GM18505 (cell line): Measurements from ENCODE around the gene GLIPR2.

Experiments
- ATAC-seq: cut with Tn5 transposase; IDR thresholded peaks from one replicate; pipeline ENCODE4 v1.9.1; 2021; ENCODE audit not compliant: unreplicated experiment
- POLR2A ChIP-seq: IDR thresholded peaks from 4 replicates; pipeline ENCODE4 v1.6.1; 2011; ENCODE audit warnings: borderline replicate concordance; ENCODE audit not compliant: insufficient read depth, insufficient read length; ENCODE audit errors: extremely low read depth

The GLIPR2 gene

GRCh38 chr9:36110434-36110833 lies 26.1 kb upstream of the GLIPR2 start:
- ATAC-seq, result no peak
- no peak for TF ChIP-seq POLR2A

DNA sequence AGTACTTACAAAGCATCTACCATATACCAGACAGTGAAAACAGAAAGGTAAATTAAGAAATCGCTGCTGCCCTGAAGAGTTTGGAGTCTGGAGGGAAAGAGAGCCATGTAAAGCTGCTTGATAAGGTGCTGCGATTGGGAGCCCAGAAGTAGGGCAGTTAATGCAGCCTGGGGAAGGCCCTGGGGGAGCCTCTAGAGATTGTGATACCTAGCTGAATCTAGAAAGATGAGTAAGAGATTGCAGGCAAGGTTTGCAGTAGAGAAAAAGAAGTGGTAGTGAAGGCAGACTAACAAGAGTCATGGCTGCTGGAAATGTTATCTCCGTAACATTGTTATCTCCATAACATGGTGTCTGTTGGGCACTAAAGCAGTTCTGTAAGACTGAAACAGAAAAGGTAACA lies 24.0 kb upstream of the GLIPR2 start:
- TF ChIP-seq POLR2A, result no peak
- no peak for ATAC-seq

DNA sequence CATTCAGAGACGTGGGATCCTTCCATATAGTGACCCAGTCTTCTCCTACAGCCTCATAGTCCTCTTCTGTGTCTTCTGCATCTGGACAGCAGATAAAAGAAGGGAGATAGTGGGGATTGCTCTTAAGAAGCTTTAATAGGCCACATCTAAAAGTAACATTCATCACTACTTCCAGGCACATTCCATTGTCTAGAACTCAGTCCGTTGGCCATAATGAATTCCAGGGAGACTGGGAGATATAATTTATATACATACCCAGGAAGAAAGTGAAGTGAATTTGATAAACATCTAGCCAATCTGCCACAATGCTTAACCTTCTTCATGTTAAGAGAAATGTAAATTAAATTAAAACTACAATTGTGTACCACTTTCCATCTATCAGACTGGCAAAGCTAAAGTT lies 22.5 kb upstream of the GLIPR2 start:
- no peak for ATAC-seq
- no peak for TF ChIP-seq POLR2A

DNA sequence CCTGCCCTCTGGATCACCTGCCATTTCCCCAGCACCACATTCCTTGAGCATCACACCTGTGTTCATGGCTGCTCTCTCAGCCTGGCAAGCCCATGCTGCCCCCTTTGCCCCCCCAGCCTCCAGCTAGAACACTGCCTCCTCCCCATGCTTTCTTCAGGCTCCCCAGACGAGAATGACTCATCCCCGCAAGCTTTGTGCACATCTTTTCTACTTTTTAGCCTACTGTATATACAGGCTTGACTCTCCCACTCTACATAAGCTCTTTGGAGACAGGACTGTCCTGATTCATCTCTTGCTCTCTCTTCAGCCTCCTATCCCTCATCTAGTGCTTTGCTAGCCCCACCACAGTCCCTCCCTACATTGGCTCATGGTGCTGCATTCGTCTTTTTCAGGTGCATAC lies 19.9 kb upstream of the GLIPR2 start:
- no peak for TF ChIP-seq POLR2A
- no peak for ATAC-seq

DNA sequence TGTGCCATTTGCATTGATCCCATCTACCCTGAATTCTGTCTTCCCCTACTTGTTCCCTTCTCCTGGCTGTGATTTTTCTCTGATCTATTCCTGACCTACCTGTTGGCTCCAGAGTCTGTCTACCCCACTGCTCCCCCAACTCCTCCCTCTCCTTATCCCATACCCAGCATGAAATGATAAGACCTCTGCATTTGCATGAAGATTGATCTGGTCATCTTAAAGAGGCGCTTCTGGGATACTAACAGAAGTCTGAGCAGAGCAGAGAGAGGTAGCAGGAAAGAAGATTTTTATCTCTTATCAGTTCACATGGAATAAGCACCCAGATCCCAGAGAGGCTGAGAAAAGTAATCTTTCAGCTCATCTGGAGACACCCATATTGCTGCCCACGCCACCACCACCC lies 18.3 kb upstream of the GLIPR2 start:
- ATAC-seq, result no peak
- TF ChIP-seq POLR2A, result no peak

- ATAC-seq, result no peak
- TF ChIP-seq POLR2A, result no peak
Measured at GRCh38 chr9:36118706-36119105, 17.8 kb upstream of the GLIPR2 start.

DNA sequence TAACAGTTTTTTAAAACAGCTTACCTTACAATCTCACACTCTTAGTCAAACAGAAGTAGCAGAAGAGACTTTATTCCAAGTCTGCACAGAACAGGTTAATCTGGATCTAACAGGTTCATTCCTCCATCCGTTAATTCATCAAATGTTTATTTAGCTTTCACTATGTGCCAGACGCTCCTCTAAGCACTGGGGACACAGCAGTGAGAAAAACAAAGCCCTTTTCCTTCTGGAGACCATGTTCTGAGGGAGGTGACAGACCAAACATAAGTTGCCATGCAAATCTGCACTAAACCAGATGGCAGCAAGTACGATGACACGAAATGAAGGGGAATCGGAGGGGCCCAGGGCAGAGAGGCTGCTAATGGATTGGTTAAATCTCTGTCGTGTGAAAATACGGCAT lies 17.1 kb upstream of the GLIPR2 start:
- no peak for ATAC-seq
- TF ChIP-seq POLR2A, result no peak

DNA sequence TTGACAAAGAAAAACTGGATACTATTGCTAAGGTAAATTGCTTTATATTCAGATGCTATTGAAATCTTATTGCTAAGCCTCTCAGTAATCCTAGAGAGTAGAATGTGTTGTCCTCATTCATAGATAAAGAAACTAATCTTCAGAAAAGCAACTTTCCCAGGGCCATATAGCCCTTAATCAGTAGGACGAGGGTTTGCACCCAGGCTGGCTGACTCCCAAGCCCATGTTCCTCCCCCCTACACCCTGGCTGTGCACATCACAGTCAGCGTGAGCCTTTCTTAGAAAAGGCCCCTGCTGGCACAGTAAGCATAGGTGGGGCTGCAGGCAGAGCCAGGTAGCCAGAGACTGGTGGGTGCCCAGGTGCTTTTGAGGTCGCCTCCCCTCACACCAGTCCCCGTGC lies 15.8 kb upstream of the GLIPR2 start:
- no peak for ATAC-seq
- no peak for TF ChIP-seq POLR2A

DNA sequence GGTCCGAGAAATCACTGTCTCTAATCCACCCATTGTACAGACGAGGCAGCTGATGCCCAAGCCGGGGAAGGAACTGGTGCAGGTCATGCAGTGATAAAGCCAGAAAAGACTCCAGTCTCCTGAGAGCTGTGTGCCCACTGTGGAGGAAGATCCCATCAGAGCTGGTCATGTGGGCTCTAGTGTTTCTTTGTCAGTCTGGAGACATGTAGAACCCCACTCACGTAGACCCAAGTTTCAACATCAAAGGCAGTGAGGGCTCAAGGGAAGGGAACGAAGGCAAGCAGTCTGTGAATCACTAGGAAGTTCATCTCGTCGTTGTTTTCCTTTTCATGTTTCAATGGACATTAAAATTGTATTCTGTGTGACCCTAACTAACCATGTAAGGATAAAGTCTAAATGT lies 14.6 kb upstream of the GLIPR2 start:
- TF ChIP-seq POLR2A, result no peak
- no peak for ATAC-seq

GRCh38 chr9:36123515-36123914 lies 13.0 kb upstream of the GLIPR2 start:
- no peak for TF ChIP-seq POLR2A
- ATAC-seq, result no peak

DNA sequence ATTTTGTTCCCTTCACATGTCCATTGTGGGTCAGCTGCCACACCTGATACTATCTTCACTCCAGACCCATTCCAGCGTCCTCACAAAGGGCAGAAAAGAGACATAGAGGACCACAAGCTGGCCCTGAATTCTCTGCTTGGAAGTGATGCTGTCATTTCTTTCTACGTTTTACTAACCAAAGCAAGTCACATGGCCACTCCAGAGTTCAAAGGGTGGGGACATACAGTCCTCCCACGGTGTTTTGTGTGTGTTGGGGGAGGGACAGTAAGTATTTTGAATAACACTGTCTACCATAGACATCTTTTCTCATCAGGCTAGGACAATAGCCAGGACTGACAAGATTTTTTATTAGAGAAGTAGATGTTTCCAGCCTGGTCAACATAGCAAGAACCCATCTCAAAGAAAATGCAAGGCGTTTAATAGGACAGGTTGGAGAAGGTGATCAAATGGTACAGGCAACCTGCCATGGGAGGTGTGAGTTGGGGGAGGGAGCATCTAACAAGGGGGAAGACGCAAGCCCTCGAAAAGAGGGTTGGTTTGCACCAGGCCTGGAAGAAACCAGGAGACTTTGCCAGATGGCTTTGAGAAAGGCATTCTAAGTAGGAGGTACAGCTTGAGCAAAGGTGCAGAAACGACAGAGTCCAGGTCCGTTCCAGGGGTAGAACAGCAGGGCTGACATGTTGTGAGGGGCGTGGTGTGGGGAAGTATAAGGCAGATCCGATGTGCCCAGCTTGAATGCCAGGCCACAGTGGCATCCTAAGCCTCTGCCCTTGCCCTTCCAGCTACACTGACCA lies 11.3 kb upstream of the GLIPR2 start:
- ATAC-seq, result no peak
- TF ChIP-seq POLR2A, result no peak

- TF ChIP-seq POLR2A, result no peak
- ATAC-seq, result no peak
Measured at GRCh38 chr9:36126016-36126730, 10.4 kb upstream of the GLIPR2 start.

DNA sequence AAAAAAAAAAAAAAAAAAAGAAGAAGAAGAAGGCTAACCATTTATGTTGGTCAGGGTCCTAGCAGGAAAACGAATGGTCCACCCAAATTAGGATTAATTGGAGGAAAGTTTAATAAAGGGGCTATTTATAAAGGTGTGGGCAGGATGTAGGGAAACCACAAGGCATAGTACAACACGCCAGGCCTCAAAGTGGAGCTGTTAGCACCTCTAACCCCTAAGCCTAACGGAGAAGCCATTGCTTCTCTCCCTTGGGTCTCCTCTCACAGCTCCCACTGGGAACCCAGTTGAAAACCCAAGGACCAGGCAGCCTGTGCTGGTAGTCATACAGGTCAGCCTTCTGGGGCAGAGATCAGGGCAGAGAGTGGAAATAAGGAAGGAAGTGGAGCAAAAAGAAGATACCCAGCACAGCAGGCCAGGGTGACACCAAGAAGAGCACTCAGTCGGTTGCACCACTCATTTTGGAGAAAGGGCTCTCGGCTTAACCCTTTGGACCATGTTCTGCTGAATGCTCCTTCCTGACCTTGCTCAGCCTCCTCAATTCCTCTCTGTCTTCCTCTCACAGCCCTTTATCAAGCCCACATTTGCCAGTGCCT lies 8.8 kb upstream of the GLIPR2 start:
- TF ChIP-seq POLR2A, result no peak
- no peak for ATAC-seq

DNA sequence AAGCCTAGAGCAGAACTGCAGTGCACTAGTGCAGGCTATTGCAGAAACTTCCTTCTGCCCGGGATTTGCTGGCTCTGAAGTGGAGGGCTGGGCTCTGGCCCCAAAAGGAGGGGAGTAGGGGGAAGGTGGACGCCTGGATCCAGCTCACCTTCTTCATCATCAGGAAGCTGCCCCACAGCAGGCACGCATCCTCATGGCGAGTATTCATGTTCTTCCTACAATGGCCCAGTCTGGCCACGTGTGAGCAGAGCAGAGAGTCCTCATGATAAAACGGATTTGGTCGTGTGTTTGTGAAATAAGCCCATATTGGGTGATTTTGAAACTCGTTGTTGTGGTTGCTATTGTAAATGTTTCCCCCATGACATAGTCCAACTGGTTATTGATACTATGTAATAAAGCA lies 8.2 kb upstream of the GLIPR2 start:
- no peak for ATAC-seq
- no peak for TF ChIP-seq POLR2A
